GM12878 (cell line): ENCODE measurements around the gene EIF4E. TPM values are rescaled to one million over a fixed set of nuclear protein-coding genes. Genes with fewer than 3 reads are reported as not detected.
A peak's percentile ranks its signal among the peaks of the same experiment; 100 is the strongest.
"Not testable (repeated sequence)": the region's sequence is repeated elsewhere in the genome, so short reads cannot be mapped to it uniquely, and the experiment has no call there.

Experiments used
- ATAC-seq: fragments of 200-7000 bp; cut with Tn5 transposase; 3 replicates; pipeline ENCODE4 v1.9.1; 2020; ENCODE audit warnings: mild to moderate bottlenecking, moderate library complexity
- BruUV-seq: library from RNA; stranded (reverse); fragments of 400-500 nt; replicated peaks from 2 replicates; lab custom pipeline; 2021; lab: Mats Ljungman, UMichigan
- CTCF ChIA-PET: fragments of 300-600 bp; sonication (Branson Sonifier 250); formaldehyde crosslinking; extraction: SDS; loops from one replicate; lab custom pipeline; 2021; ENCODE audit warnings: inconsistent platforms; lab: Yijun Ruan, JAX
- POLR2A ChIA-PET: fragments of 350-600 bp; formaldehyde crosslinking; extraction: SDS; loops from one replicate; lab custom pipeline; 2021; ENCODE audit warnings: inconsistent platforms; lab: Charles Lee
- RAD21 ChIA-PET: fragments of 300-600 bp; sonication (Branson Sonifier 250); formaldehyde crosslinking; loops from one replicate; lab custom pipeline; 2023; ENCODE audit warnings: antibody characterized with exemption; ENCODE audit not compliant: unreplicated experiment; lab: Charles Lee
- SMC1A ChIA-PET: fragments of 300-600 bp; sonication (Branson Sonifier 250); formaldehyde crosslinking; loops from one replicate; lab custom pipeline; 2023; ENCODE audit not compliant: unreplicated experiment, uncharacterized antibody; lab: Charles Lee
- DNase-seq: peaks from one replicate; pipeline ENCODE4 v3.0.0-alpha.2; 2011; ENCODE audit warnings: low read depth, low spot score
- FAIRE-seq: peaks from 3 replicates; lab custom pipeline; 2011; peaks lifted over from hg19 to GRCh38; lab: Jason Lieb, UNC
- H2AFZ ChIP-seq: 2 replicates; pipeline ENCODE4 v1.6.0; 2011; ENCODE audit warnings: low read depth, low read length, control low read depth; ENCODE audit not compliant: control insufficient read depth
- H3K27ac ChIP-seq: 2 replicates; pipeline ENCODE4 v1.5.1; 2011; ENCODE audit warnings: control low read depth; ENCODE audit not compliant: control insufficient read depth, insufficient read depth
- H3K27me3 ChIP-seq, 2 experiments: replicated peaks in 1 of 2; 2 replicates each; pipeline versions ENCODE4 v1.6.0 to v1.6.1; 2011; ENCODE audit warnings: low read length in 1 of 2; ENCODE audit not compliant: control insufficient read depth in 2 of 2, insufficient read depth in 2 of 2
- H3K36me3 ChIP-seq, 2 experiments: 2 replicates each; pipeline ENCODE4 v1.5.1; 2011; ENCODE audit warnings: low read length in 1 of 2; ENCODE audit not compliant: control insufficient read depth in 2 of 2, insufficient read depth in 2 of 2
- H3K4me1 ChIP-seq: 2 replicates; pipeline ENCODE4 v1.6.1; 2011; ENCODE audit warnings: mild to moderate bottlenecking, low read length, moderate library complexity, mixed read lengths; ENCODE audit not compliant: control insufficient read depth, insufficient read depth
- H3K4me2 ChIP-seq: 2 replicates; pipeline ENCODE4 v1.6.0; 2011; ENCODE audit warnings: control low read depth; ENCODE audit not compliant: control insufficient read depth, insufficient read depth
- H3K4me3 ChIP-seq: fragments of 200-600 bp; sonication (generic); 2 replicates; pipeline ENCODE4 v1.5.1; 2016
- H3K79me2 ChIP-seq: 2 replicates; pipeline ENCODE4 v1.6.0; 2011; ENCODE audit warnings: low read length; ENCODE audit not compliant: control insufficient read depth, insufficient read depth
- H3K9ac ChIP-seq: 2 replicates; pipeline ENCODE4 v1.8.0; 2011; ENCODE audit warnings: low read length, control low read depth, mixed read lengths; ENCODE audit not compliant: control insufficient read depth, insufficient read depth
- H3K9me3 ChIP-seq: replicated peaks from 3 replicates; pipeline ENCODE4 v1.5.1; 2011; ENCODE audit warnings: mild to moderate bottlenecking, low read length; ENCODE audit not compliant: control insufficient read depth, insufficient read depth
- H4K20me1 ChIP-seq: 2 replicates; pipeline ENCODE4 v1.6.0; 2011; ENCODE audit not compliant: control insufficient read depth, insufficient read depth
- KDM1A ChIP-seq: fragments of 200-600 bp; sonication (generic); IDR thresholded peaks from 2 replicates; pipeline ENCODE4 v1.6.1; 2016; ENCODE audit warnings: borderline replicate concordance
- NFYB ChIP-seq: IDR thresholded peaks from 2 replicates; pipeline ENCODE4 v1.6.1; 2011; ENCODE audit warnings: low read depth, mild to moderate bottlenecking, low read length, improper control_type of control experiment, moderate library complexity; ENCODE audit not compliant: insufficient read depth
- SMARCA5 ChIP-seq: fragments of 450-650 bp; IDR thresholded peaks from 2 replicates; pipeline ENCODE4 v1.6.1; 2017; ENCODE audit warnings: mild to moderate bottlenecking
- WGBS: methylation state at CpG from one replicate; pipeline ENCODE4 v1.1.6; 2016; ENCODE audit warnings: low lambda C conversion rate; ENCODE audit not compliant: insufficient replicate concordance, insufficient coverage; ENCODE audit errors: missing lambda C conversion rate; 5-methylcytosine and 5-hydroxymethylcytosine counted together
- in situ Hi-C: fragments of 300-500 bp; cut with MboI; formaldehyde crosslinking; loops from 9 replicates; pipeline ENCODE4 v1.14.3; 2018; ENCODE audit warnings: mixed read lengths
- intact Hi-C: fragments of 100-400 bp; cut with micrococcal nuclease; formaldehyde crosslinking; loops from one replicate; pipeline ENCODE4 v1.14.2; 2022; ENCODE audit not compliant: unreplicated experiment
- polyA plus RNA-seq, 11 experiments: library from polyadenylated mRNA; depleted of rRNA in 4 of 11; unstranded in 6 of 11; stranded (reverse) in 5 of 11; fragments of >200 nt; fragmentation: Nextera tagmentation in 4 of 11; fragmentation: Illumina TruSeq in 1 of 11; extraction: Ambion mirVana in 4 of 11; extraction: Trizol in 1 of 11; gene quantifications; 1 replicate in 1 of 11; 2 replicates in 10 of 11; pipeline versions ENCODE4 v1.2.1 to v1.2.3, GENCODE V29; 2011 to 2016; ENCODE audit warnings: inconsistent platforms in 2 of 11, missing spikeins in 2 of 11, low read depth in 1 of 11
- total RNA-seq, 4 experiments: library from RNA; depleted of rRNA in 3 of 4; stranded (reverse); fragments of >200 nt in 3 of 4; fragmentation: Illumina TruSeq in 1 of 4; extraction: Trizol in 1 of 4; gene quantifications; 2 replicates each; pipeline versions ENCODE4 v1.2.1 to v1.2.3, GENCODE V29; 2013 to 2021
- TF ChIP-seq, protein P1 (sequence below): fragments of 450-650 bp; IDR thresholded peaks from 2 replicates; pipeline ENCODE4 v1.6.1; 2016; ENCODE audit warnings: mild to moderate bottlenecking
- TF ChIP-seq, protein P2 (sequence below): IDR thresholded peaks from 2 replicates; pipeline ENCODE4 v1.6.1; 2011; ENCODE audit warnings: low read depth, mild to moderate bottlenecking, low read length, moderate library complexity, borderline replicate concordance; ENCODE audit errors: extremely low read depth
- TF ChIP-seq, protein P3 (sequence below): IDR thresholded peaks from 2 replicates; pipeline ENCODE4 v1.6.1; 2011; ENCODE audit warnings: mild to moderate bottlenecking, low read depth, low read length, moderate library complexity; ENCODE audit not compliant: insufficient replicate concordance

EIF4E gene
- total and polyA plus RNA-seq, 10 of the 15 experiments (the other 5 are each of a cell fraction or from before 2014, with no cell fraction given): 104 to 372 (median 163) TPM

- not testable (repeated sequence) for H3K27ac ChIP-seq, H3K36me3 ChIP-seq, BruUV-seq, ATAC-seq, H2AFZ ChIP-seq, H4K20me1 ChIP-seq, DNase-seq, FAIRE-seq, H3K27me3 ChIP-seq, H3K9ac ChIP-seq, H3K9me3 ChIP-seq
- 0 out of 2 replicates have a peak overlapping the region, but pooled peaks have one; percentile 95 for H3K4me3 ChIP-seq
- ChIA-PET CTCF (interaction anchor here (1.3 to 2.9 kb wide), 2 partner anchors 9 to 18 kb away, joined by 3 to 11 read pairs; no protein-coding TSS in a partner anchor), POLR2A (interaction anchor here (0.6 to 4.2 kb wide), 3 partner anchors 9 to 73 kb away, joined by 3 to 21 read pairs (median 5); partner anchors contain the start of gene METAP1), SMC1A (interaction anchor here (0.8 to 1.7 kb wide), 3 partner anchors 9 to 415 kb away, joined by 4 to 5 read pairs (median 5); no protein-coding TSS in a partner anchor), RAD21 (interaction anchor here (0.8 to 1.1 kb wide), 2 partner anchors 16 to 459 kb away, joined by 3 read pairs; no protein-coding TSS in a partner anchor)
- TF ChIP-seq, protein P1, sequence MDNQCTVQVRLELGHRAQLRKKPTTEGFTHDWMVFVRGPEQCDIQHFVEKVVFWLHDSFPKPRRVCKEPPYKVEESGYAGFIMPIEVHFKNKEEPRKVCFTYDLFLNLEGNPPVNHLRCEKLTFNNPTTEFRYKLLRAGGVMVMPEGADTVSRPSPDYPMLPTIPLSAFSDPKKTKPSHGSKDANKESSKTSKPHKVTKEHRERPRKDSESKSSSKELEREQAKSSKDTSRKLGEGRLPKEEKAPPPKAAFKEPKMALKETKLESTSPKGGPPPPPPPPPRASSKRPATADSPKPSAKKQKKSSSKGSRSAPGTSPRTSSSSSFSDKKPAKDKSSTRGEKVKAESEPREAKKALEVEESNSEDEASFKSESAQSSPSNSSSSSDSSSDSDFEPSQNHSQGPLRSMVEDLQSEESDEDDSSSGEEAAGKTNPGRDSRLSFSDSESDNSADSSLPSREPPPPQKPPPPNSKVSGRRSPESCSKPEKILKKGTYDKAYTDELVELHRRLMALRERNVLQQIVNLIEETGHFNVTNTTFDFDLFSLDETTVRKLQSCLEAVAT: peak; percentile 80
- WGBS: 93% methylated on average over 15 of the region's 15 CpGs
- H3K79me2 ChIP-seq: peaks cover 73% of the 10 kb centered on the region
- H3K4me2 ChIP-seq: peak overlapping the region; percentile 49
- H3K4me1 ChIP-seq: peaks cover 17% of the 10 kb centered on the region
- in situ Hi-C loops: loop anchor here (10.0 kb wide), 1 partner anchor 661 kb away; the partner anchor contains the start of gene RAP1GDS1
- intact Hi-C loops: loop anchor here (5.0 to 10.0 kb wide), 3 partner anchors 264 to 1021 kb away; partner anchors contain the start of gene DNAJB14
These were observed 2.7 kb downstream of the EIF4E start for GRCh38 chr4:98926257-98926656.

DNA sequence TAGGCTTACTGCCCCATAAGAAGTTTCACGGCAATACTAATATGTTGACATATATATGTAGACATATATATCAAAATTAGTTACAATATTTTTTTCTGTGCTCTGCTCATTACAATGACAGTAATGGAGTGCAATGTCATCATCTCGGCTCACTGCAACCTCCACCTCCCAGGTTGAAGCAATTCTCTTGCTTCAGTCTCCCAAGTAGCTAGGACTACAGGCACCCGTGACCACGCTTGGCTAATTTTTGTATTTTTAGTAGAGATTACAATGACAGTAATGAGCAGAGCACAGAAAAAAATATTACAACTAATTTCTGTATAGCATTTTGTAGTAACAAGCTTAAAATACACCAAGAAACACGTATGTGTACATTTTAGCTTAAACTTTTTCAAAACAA, 7.6 kb downstream of the EIF4E start:
- SMC1A ChIA-PET: interaction anchor here (0.8 to 2.1 kb wide), 3 partner anchors 14 to 257 kb away, joined by 3 to 7 read pairs (median 3); no protein-coding TSS in a partner anchor
- no peak for TF ChIP-seq NFYB
- no peak for TF ChIP-seq KDM1A
- TF ChIP-seq, protein P2, sequence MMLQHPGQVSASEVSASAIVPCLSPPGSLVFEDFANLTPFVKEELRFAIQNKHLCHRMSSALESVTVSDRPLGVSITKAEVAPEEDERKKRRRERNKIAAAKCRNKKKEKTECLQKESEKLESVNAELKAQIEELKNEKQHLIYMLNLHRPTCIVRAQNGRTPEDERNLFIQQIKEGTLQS: no peak
- TF ChIP-seq, protein P3, sequence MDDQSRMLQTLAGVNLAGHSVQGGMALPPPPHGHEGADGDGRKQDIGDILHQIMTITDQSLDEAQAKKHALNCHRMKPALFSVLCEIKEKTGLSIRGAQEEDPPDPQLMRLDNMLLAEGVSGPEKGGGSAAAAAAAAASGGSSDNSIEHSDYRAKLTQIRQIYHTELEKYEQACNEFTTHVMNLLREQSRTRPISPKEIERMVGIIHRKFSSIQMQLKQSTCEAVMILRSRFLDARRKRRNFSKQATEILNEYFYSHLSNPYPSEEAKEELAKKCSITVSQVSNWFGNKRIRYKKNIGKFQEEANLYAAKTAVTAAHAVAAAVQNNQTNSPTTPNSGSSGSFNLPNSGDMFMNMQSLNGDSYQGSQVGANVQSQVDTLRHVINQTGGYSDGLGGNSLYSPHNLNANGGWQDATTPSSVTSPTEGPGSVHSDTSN: no peak
- TF ChIP-seq SMARCA5: no peak

More for the DNA sequence above, 7.6 kb downstream of the EIF4E start:
- no peaks in the 10 kb centered on the region for H4K20me1 ChIP-seq
- no TSS peak for BruUV-seq
- in situ Hi-C loops (loop anchor here (10.0 kb wide), 1 partner anchor 656 kb away; the partner anchor contains the start of gene RAP1GDS1), intact Hi-C loops (loop anchor here (10.0 kb wide), 1 partner anchor 904 kb away; no protein-coding TSS in a partner anchor)
- H3K36me3 ChIP-seq: peaks cover 0 to 5% of the 10 kb centered on the region in 2 experiments; a peak in 3 of 4 replicates
- FAIRE-seq (no peak), ATAC-seq (0 out of 3 replicates have a peak, but pooled peaks have one; percentile 9), DNase-seq (no peak)
- WGBS: 78% methylated on average over 5 of the region's 5 CpGs
- H2AFZ ChIP-seq: no peak overlapping the region
- POLR2A ChIA-PET: no interaction called here
- CTCF ChIA-PET: interaction anchor here (0.6 to 1.7 kb wide), 10 partner anchors 8 to 454 kb away, joined by 3 to 9 read pairs (median 4); partner anchors contain the start of gene METAP1
- no peaks in the 10 kb centered on the region; the same call in 2 of the 3 replicates for H3K9me3 ChIP-seq
- H3K4me3 ChIP-seq: no peak overlapping the region
- no peaks in the 10 kb centered on the region for H3K27me3 ChIP-seq
- peaks cover 94% of the 10 kb centered on the region for H3K79me2 ChIP-seq
- H3K4me2 ChIP-seq: no peak overlapping the region
- no peak overlapping the region for H3K9ac ChIP-seq
- H3K4me1 ChIP-seq: peaks cover 12% of the 10 kb centered on the region
- RAD21 ChIA-PET: interaction anchor here (1.2 kb wide), 1 partner anchor 229 kb away, joined by 4 read pairs; no protein-coding TSS in a partner anchor
- H3K27ac ChIP-seq: no peak overlapping the region
